ENCODE data around the gene BDH2.

DNA sequence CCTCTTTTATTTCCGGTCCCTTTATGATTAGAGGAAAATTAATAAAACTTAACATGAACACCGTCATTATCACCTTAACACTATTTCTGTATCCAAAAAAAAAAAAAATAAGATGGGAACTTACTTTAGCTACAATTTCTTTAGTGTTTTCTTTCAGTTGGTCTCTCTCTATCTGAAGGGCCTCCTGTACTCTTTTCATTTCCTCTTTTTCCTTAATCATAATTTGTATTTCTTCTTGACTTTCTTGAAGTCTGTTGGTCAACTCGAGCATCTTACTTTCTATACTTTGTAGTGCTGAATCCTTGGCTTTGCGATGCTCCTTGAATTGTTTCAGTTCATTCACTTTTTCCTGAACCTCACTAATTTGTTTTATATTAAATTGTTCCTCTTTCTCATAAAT is 45.3 kb upstream of the BDH2 start:
- TF ChIP-seq, protein P1, sequence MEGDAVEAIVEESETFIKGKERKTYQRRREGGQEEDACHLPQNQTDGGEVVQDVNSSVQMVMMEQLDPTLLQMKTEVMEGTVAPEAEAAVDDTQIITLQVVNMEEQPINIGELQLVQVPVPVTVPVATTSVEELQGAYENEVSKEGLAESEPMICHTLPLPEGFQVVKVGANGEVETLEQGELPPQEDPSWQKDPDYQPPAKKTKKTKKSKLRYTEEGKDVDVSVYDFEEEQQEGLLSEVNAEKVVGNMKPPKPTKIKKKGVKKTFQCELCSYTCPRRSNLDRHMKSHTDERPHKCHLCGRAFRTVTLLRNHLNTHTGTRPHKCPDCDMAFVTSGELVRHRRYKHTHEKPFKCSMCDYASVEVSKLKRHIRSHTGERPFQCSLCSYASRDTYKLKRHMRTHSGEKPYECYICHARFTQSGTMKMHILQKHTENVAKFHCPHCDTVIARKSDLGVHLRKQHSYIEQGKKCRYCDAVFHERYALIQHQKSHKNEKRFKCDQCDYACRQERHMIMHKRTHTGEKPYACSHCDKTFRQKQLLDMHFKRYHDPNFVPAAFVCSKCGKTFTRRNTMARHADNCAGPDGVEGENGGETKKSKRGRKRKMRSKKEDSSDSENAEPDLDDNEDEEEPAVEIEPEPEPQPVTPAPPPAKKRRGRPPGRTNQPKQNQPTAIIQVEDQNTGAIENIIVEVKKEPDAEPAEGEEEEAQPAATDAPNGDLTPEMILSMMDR (IDR thresholded peaks at IDR 0.05; ENCODE audit: extremely low read depth in 1 of 2, insufficient read depth in 1 of 2, low read depth in 1 of 2, low read length in 2 of 2), result no peak
- TF ChIP-seq POLR2A (IDR thresholded peaks at IDR 0.05; ENCODE audit: low read depth, low read length) (no peak), EZH2 (IDR thresholded peaks at IDR 0.05; ENCODE audit: borderline replicate concordance, low read depth, low read length, severe bottlenecking) (no peak), POLR2AphosphoS5 (IDR thresholded peaks at IDR 0.05; ENCODE audit: insufficient read depth, low read depth, low read length) (no peak), JUN (IDR thresholded peaks at IDR 0.05; ENCODE audit: borderline replicate concordance, insufficient read depth, insufficient read length, low read depth) (no peak), GATA2 (IDR thresholded peaks at IDR 0.05; ENCODE audit: insufficient read depth, insufficient read length, low read depth, low read length) (no peak), MYC (IDR thresholded peaks at IDR 0.05; ENCODE audit: low read depth, low read length) (no peak)
- TF ChIP-seq, protein P2, sequence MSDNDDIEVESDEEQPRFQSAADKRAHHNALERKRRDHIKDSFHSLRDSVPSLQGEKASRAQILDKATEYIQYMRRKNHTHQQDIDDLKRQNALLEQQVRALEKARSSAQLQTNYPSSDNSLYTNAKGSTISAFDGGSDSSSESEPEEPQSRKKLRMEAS (IDR thresholded peaks at IDR 0.05; ENCODE audit: insufficient read depth, insufficient read length), result no peak
